DND-41 (cell line): ENCODE measurements around the gene PDGFRB.

Experiments
- ATAC-seq: fragments of 200-7000 bp; cut with Tn5 transposase; 3 replicates; pipeline ENCODE4 v1.9.1; 2021; ENCODE audit warnings: low read depth; ENCODE audit not compliant: insufficient read depth
- DNase-seq: peaks from one replicate; pipeline ENCODE4 v3.0.0-alpha.2; 2020
- H2AFZ ChIP-seq: 2 replicates; pipeline ENCODE4 v1.6.0; 2012; ENCODE audit warnings: low read depth, low read length
- H3K27ac ChIP-seq: 2 replicates; pipeline ENCODE4 v1.5.1; 2012; ENCODE audit warnings: low read length, inconsistent platforms
- H3K27me3 ChIP-seq: fragments of 200-600 bp; sonication (generic); 2 replicates; pipeline ENCODE4 v1.6.0; 2012; ENCODE audit warnings: low read length, mild to moderate bottlenecking, inconsistent platforms; ENCODE audit not compliant: insufficient read depth, poor library complexity
- H3K36me3 ChIP-seq: 2 replicates; pipeline ENCODE4 v1.5.1; 2012; ENCODE audit warnings: low read length, inconsistent platforms; ENCODE audit not compliant: insufficient read depth
- H3K4me1 ChIP-seq: 2 replicates; pipeline ENCODE4 v1.5.1; 2012; ENCODE audit warnings: mild to moderate bottlenecking, low read length; ENCODE audit not compliant: insufficient read depth
- H3K4me2 ChIP-seq: 2 replicates; pipeline ENCODE4 v1.6.0; 2012; ENCODE audit warnings: mild to moderate bottlenecking, moderate library complexity, low read length, inconsistent platforms; ENCODE audit not compliant: insufficient read depth
- H3K4me3 ChIP-seq, 2 experiments: fragments of 200-600 bp in 1 of 2; shearing (Covaris generic) in 1 of 2; 2 replicates each; pipeline ENCODE4 v1.5.1; 2012 to 2016; ENCODE audit warnings: inconsistent platforms in 2 of 2, low read length in 2 of 2, mild to moderate bottlenecking in 2 of 2, low read depth in 1 of 2, moderate library complexity in 1 of 2
- H3K79me2 ChIP-seq: 2 replicates; pipeline ENCODE4 v1.6.0; 2012; ENCODE audit warnings: low read length, inconsistent platforms; ENCODE audit not compliant: insufficient read depth
- H3K9ac ChIP-seq: 2 replicates; pipeline ENCODE4 v1.6.0; 2012; ENCODE audit warnings: low read depth, mild to moderate bottlenecking, inconsistent platforms, low read length, moderate library complexity
- H3K9me3 ChIP-seq: 2 replicates; pipeline ENCODE4 v1.5.1; 2012; ENCODE audit warnings: low read length, moderate library complexity, mild to moderate bottlenecking, inconsistent platforms; ENCODE audit not compliant: insufficient read depth, severe bottlenecking
- H4K20me1 ChIP-seq: 2 replicates; pipeline ENCODE4 v1.6.0; 2012; ENCODE audit warnings: low read length; ENCODE audit not compliant: insufficient read depth
- CTCF ChIP-seq: IDR thresholded peaks from 2 replicates; pipeline ENCODE4 v1.5.1; 2012; ENCODE audit warnings: borderline replicate concordance, low read length, moderate library complexity, mild to moderate bottlenecking; ENCODE audit not compliant: poor library complexity, severe bottlenecking; ENCODE audit errors: extremely low read depth
- EZH2 ChIP-seq: IDR thresholded peaks from 3 replicates; pipeline ENCODE4 v1.6.1; 2012; ENCODE audit warnings: borderline replicate concordance, low read depth, mild to moderate bottlenecking, moderate library complexity, low read length, inconsistent platforms; ENCODE audit not compliant: severe bottlenecking

The PDGFRB gene

GRCh38 chr5:150111122-150111521, 44.5 kb downstream of the PDGFRB start:
- ATAC-seq (no peak), DNase-seq (no peak)
- H3K4me2 ChIP-seq: no peak overlapping the region
- H4K20me1 ChIP-seq: no peaks in the 10 kb centered on the region
- H3K27ac ChIP-seq: no peak overlapping the region
- no peaks in the 10 kb centered on the region for H3K36me3 ChIP-seq
- H3K4me1 ChIP-seq: no peaks in the 10 kb centered on the region
- no peak overlapping the region for H3K9ac ChIP-seq
- H3K9me3 ChIP-seq: no peaks in the 10 kb centered on the region
- TF ChIP-seq CTCF: no peak
- TF ChIP-seq EZH2: no peak
- H2AFZ ChIP-seq: no peak overlapping the region
- H3K4me3 ChIP-seq: no peak overlapping the region
- H3K79me2 ChIP-seq: no peaks in the 10 kb centered on the region
- H3K27me3 ChIP-seq: peaks cover 20% of the 10 kb centered on the region

- ATAC-seq: no peak
- Histone ChIP-seq H3K36me3 (no peaks in the 10 kb centered on the region), H3K4me2 (no peak overlapping the region), H3K9me3 (no peaks in the 10 kb centered on the region), H3K27ac (no peak overlapping the region), H3K9ac (no peak overlapping the region), H2AFZ (no peak overlapping the region), H4K20me1 (no peaks in the 10 kb centered on the region), H3K79me2 (no peaks in the 10 kb centered on the region), H3K4me1 (no peaks in the 10 kb centered on the region), H3K4me3 (no peak overlapping the region), H3K27me3 (peaks cover 20% of the 10 kb centered on the region)
- DNase-seq: no peak
- TF ChIP-seq CTCF: no peak
- no peak for TF ChIP-seq EZH2
Measured at GRCh38 chr5:150109921-150110320, 45.7 kb downstream of the PDGFRB start.

- H3K4me2 ChIP-seq: no peak overlapping the region
- H3K9me3 ChIP-seq: no peaks in the 10 kb centered on the region
- peaks cover 20% of the 10 kb centered on the region for H3K27me3 ChIP-seq
- H3K4me3 ChIP-seq: no peak overlapping the region
- no peaks in the 10 kb centered on the region for H3K79me2 ChIP-seq
- no peak for TF ChIP-seq CTCF
- TF ChIP-seq EZH2: no peak
- DNase-seq: no peak
- no peak overlapping the region for H3K9ac ChIP-seq
- no peak for ATAC-seq
- no peaks in the 10 kb centered on the region for H3K36me3 ChIP-seq
- no peaks in the 10 kb centered on the region for H3K4me1 ChIP-seq
- H2AFZ ChIP-seq: no peak overlapping the region
- no peaks in the 10 kb centered on the region for H4K20me1 ChIP-seq
- no peak overlapping the region for H3K27ac ChIP-seq
Measured at GRCh38 chr5:150108711-150109514, 46.7 kb downstream of the PDGFRB start.
